GM12878 (cell line): ENCODE results near the gene KIF3A. TPM values are rescaled to one million over a fixed set of nuclear protein-coding genes. Genes with fewer than 3 reads are reported as not detected.

Source experiments
- ATAC-seq: fragments of 200-7000 bp; cut with Tn5 transposase; 3 replicates; pipeline ENCODE4 v1.9.1; 2020; ENCODE audit warnings: mild to moderate bottlenecking, moderate library complexity
- BruUV-seq: library from RNA; stranded (reverse); fragments of 400-500 nt; replicated peaks from 2 replicates; lab custom pipeline; 2021; lab: Mats Ljungman, UMichigan
- CTCF ChIA-PET: fragments of 300-600 bp; sonication (Branson Sonifier 250); formaldehyde crosslinking; extraction: SDS; loops from one replicate; lab custom pipeline; 2021; ENCODE audit warnings: inconsistent platforms; lab: Yijun Ruan, JAX
- POLR2A ChIA-PET: fragments of 350-600 bp; formaldehyde crosslinking; extraction: SDS; loops from one replicate; lab custom pipeline; 2021; ENCODE audit warnings: inconsistent platforms; lab: Charles Lee
- RAD21 ChIA-PET: fragments of 300-600 bp; sonication (Branson Sonifier 250); formaldehyde crosslinking; loops from one replicate; lab custom pipeline; 2023; ENCODE audit warnings: antibody characterized with exemption; ENCODE audit not compliant: unreplicated experiment; lab: Charles Lee
- SMC1A ChIA-PET: fragments of 300-600 bp; sonication (Branson Sonifier 250); formaldehyde crosslinking; loops from one replicate; lab custom pipeline; 2023; ENCODE audit not compliant: unreplicated experiment, uncharacterized antibody; lab: Charles Lee
- DNase-seq: peaks from one replicate; pipeline ENCODE4 v3.0.0-alpha.2; 2011; ENCODE audit warnings: low read depth, low spot score
- FAIRE-seq: peaks from 3 replicates; lab custom pipeline; 2011; peaks lifted over from hg19 to GRCh38; lab: Jason Lieb, UNC
- H2AFZ ChIP-seq: 2 replicates; pipeline ENCODE4 v1.6.0; 2011; ENCODE audit warnings: low read depth, low read length, control low read depth; ENCODE audit not compliant: control insufficient read depth
- H3K27ac ChIP-seq: 2 replicates; pipeline ENCODE4 v1.5.1; 2011; ENCODE audit warnings: control low read depth; ENCODE audit not compliant: control insufficient read depth, insufficient read depth
- H3K27me3 ChIP-seq, 2 experiments: replicated peaks in 1 of 2; 2 replicates each; pipeline versions ENCODE4 v1.6.0 to v1.6.1; 2011; ENCODE audit warnings: low read length in 1 of 2; ENCODE audit not compliant: control insufficient read depth in 2 of 2, insufficient read depth in 2 of 2
- H3K36me3 ChIP-seq, 2 experiments: 2 replicates each; pipeline ENCODE4 v1.5.1; 2011; ENCODE audit warnings: low read length in 1 of 2; ENCODE audit not compliant: control insufficient read depth in 2 of 2, insufficient read depth in 2 of 2
- H3K4me1 ChIP-seq: 2 replicates; pipeline ENCODE4 v1.6.1; 2011; ENCODE audit warnings: mild to moderate bottlenecking, low read length, moderate library complexity, mixed read lengths; ENCODE audit not compliant: control insufficient read depth, insufficient read depth
- H3K4me2 ChIP-seq: 2 replicates; pipeline ENCODE4 v1.6.0; 2011; ENCODE audit warnings: control low read depth; ENCODE audit not compliant: control insufficient read depth, insufficient read depth
- H3K4me3 ChIP-seq: fragments of 200-600 bp; sonication (generic); 2 replicates; pipeline ENCODE4 v1.5.1; 2016
- H3K79me2 ChIP-seq: 2 replicates; pipeline ENCODE4 v1.6.0; 2011; ENCODE audit warnings: low read length; ENCODE audit not compliant: control insufficient read depth, insufficient read depth
- H3K9ac ChIP-seq: 2 replicates; pipeline ENCODE4 v1.8.0; 2011; ENCODE audit warnings: low read length, control low read depth, mixed read lengths; ENCODE audit not compliant: control insufficient read depth, insufficient read depth
- H3K9me3 ChIP-seq: replicated peaks from 3 replicates; pipeline ENCODE4 v1.5.1; 2011; ENCODE audit warnings: mild to moderate bottlenecking, low read length; ENCODE audit not compliant: control insufficient read depth, insufficient read depth
- H4K20me1 ChIP-seq: 2 replicates; pipeline ENCODE4 v1.6.0; 2011; ENCODE audit not compliant: control insufficient read depth, insufficient read depth
- EGR1 ChIP-seq, 2 experiments: IDR thresholded peaks; 1 replicate in 1 of 2; 2 replicates in 1 of 2; pipeline ENCODE4 v1.6.1; 2011 to 2012; ENCODE audit warnings: low read depth in 2 of 2, low read length in 2 of 2, borderline replicate concordance in 1 of 2, mild to moderate bottlenecking in 1 of 2, moderate library complexity in 1 of 2
- JUND ChIP-seq: IDR thresholded peaks from 2 replicates; pipeline ENCODE4 v1.6.1; 2012; ENCODE audit warnings: low read depth, mild to moderate bottlenecking, low read length, improper control_type of control experiment, moderate library complexity
- KLF5 ChIP-seq: fragments of 450-650 bp; IDR thresholded peaks from 2 replicates; pipeline ENCODE4 v1.6.1; 2014; ENCODE audit warnings: mild to moderate bottlenecking; ENCODE audit not compliant: partially characterized antibody
- NBN ChIP-seq: fragments of 450-650 bp; IDR thresholded peaks from 2 replicates; pipeline ENCODE4 v1.6.1; 2016
- POLR2AphosphoS2 ChIP-seq: IDR thresholded peaks from 2 replicates; pipeline ENCODE4 v1.6.1; 2011; ENCODE audit warnings: low read depth, mild to moderate bottlenecking, low read length, improper control_type of control experiment, moderate library complexity
- SKIL ChIP-seq: fragments of 450-650 bp; IDR thresholded peaks from 2 replicates; pipeline ENCODE4 v1.6.1; 2017; ENCODE audit warnings: mild to moderate bottlenecking, low read depth, inconsistent platforms; ENCODE audit not compliant: poor library complexity, severe bottlenecking
- SMC3 ChIP-seq: IDR thresholded peaks from 2 replicates; pipeline ENCODE4 v1.6.1; 2011; ENCODE audit warnings: low read length, improper control_type of control experiment, borderline replicate concordance
- TCF3 ChIP-seq: IDR thresholded peaks from 2 replicates; pipeline ENCODE4 v1.6.1; 2012; ENCODE audit warnings: low read depth, mild to moderate bottlenecking, low read length, borderline replicate concordance; ENCODE audit not compliant: insufficient read depth
- USF1 ChIP-seq: IDR thresholded peaks from 2 replicates; pipeline ENCODE4 v1.6.1; 2011; ENCODE audit warnings: borderline replicate concordance, low read depth, mild to moderate bottlenecking, moderate library complexity, mixed read lengths, low read length; ENCODE audit not compliant: insufficient read depth; ENCODE audit errors: extremely low read length
- WGBS: methylation state at CpG from one replicate; pipeline ENCODE4 v1.1.6; 2016; ENCODE audit warnings: low lambda C conversion rate; ENCODE audit not compliant: insufficient replicate concordance, insufficient coverage; ENCODE audit errors: missing lambda C conversion rate; 5-methylcytosine and 5-hydroxymethylcytosine counted together
- in situ Hi-C: fragments of 300-500 bp; cut with MboI; formaldehyde crosslinking; loops from 9 replicates; pipeline ENCODE4 v1.14.3; 2018; ENCODE audit warnings: mixed read lengths
- intact Hi-C: fragments of 100-400 bp; cut with micrococcal nuclease; formaldehyde crosslinking; loops from one replicate; pipeline ENCODE4 v1.14.2; 2022; ENCODE audit not compliant: unreplicated experiment
- polyA plus RNA-seq, 11 experiments: library from polyadenylated mRNA; depleted of rRNA in 4 of 11; unstranded in 6 of 11; stranded (reverse) in 5 of 11; fragments of >200 nt; fragmentation: Nextera tagmentation in 4 of 11; fragmentation: Illumina TruSeq in 1 of 11; extraction: Ambion mirVana in 4 of 11; extraction: Trizol in 1 of 11; gene quantifications; 1 replicate in 1 of 11; 2 replicates in 10 of 11; pipeline versions ENCODE4 v1.2.1 to v1.2.3, GENCODE V29; 2011 to 2016; ENCODE audit warnings: inconsistent platforms in 2 of 11, missing spikeins in 2 of 11, low read depth in 1 of 11
- total RNA-seq, 4 experiments: library from RNA; depleted of rRNA in 3 of 4; stranded (reverse); fragments of >200 nt in 3 of 4; fragmentation: Illumina TruSeq in 1 of 4; extraction: Trizol in 1 of 4; gene quantifications; 2 replicates each; pipeline versions ENCODE4 v1.2.1 to v1.2.3, GENCODE V29; 2013 to 2021
- TF ChIP-seq, protein P1 (sequence below): IDR thresholded peaks from 2 replicates; pipeline ENCODE4 v1.6.1; 2012; ENCODE audit warnings: low read depth, low read length, improper control_type of control experiment
- TF ChIP-seq, protein P2 (sequence below): fragments of 450-650 bp; IDR thresholded peaks from 2 replicates; pipeline ENCODE4 v1.6.1; 2017; ENCODE audit warnings: low read depth, mild to moderate bottlenecking, moderate library complexity

Gene KIF3A
- total and polyA plus RNA-seq, 10 of the 15 experiments (the other 5 are each of a cell fraction or from before 2014, with no cell fraction given): 2.7 to 36.5 (median 10.0) TPM

- SMC1A ChIA-PET: interaction anchor here (0.6 to 7.5 kb wide), 5 partner anchors 12 to 111 kb away, joined by 3 to 88 read pairs (median 5); partner anchors contain the start of gene CCNI2
- no peaks in the 10 kb centered on the region for H3K9me3 ChIP-seq
- no peak overlapping the region; the same call in 1 of the 2 replicates for H3K4me2 ChIP-seq
- ATAC-seq (no peak), DNase-seq (no peak), FAIRE-seq (no peak)
- peaks cover 7% of the 10 kb centered on the region for H3K4me1 ChIP-seq
- CTCF ChIA-PET: interaction anchor here (0.7 to 3.5 kb wide), 4 partner anchors 11 to 33 kb away, joined by 3 to 15 read pairs (median 4); no protein-coding TSS in a partner anchor
- no peak overlapping the region for H3K9ac ChIP-seq
- TF ChIP-seq, protein P1, sequence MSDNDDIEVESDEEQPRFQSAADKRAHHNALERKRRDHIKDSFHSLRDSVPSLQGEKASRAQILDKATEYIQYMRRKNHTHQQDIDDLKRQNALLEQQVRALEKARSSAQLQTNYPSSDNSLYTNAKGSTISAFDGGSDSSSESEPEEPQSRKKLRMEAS: no peak
- TF ChIP-seq KLF5: no peak
- TF ChIP-seq SMC3: no peak
- no peak for TF ChIP-seq TCF3
- no peak for TF ChIP-seq SKIL
- no peak for TF ChIP-seq USF1
- TF ChIP-seq, protein P2, sequence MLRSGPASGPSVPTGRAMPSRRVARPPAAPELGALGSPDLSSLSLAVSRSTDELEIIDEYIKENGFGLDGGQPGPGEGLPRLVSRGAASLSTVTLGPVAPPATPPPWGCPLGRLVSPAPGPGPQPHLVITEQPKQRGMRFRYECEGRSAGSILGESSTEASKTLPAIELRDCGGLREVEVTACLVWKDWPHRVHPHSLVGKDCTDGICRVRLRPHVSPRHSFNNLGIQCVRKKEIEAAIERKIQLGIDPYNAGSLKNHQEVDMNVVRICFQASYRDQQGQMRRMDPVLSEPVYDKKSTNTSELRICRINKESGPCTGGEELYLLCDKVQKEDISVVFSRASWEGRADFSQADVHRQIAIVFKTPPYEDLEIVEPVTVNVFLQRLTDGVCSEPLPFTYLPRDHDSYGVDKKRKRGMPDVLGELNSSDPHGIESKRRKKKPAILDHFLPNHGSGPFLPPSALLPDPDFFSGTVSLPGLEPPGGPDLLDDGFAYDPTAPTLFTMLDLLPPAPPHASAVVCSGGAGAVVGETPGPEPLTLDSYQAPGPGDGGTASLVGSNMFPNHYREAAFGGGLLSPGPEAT: no peak
- TF ChIP-seq NBN: no peak
- TF ChIP-seq EGR1 (IDR thresholded peaks at IDR 0.05; ENCODE audit: borderline replicate concordance in 1 of 2, low read depth in 2 of 2, low read length in 2 of 2): no peak
- no peak for TF ChIP-seq POLR2AphosphoS2
- TF ChIP-seq JUND: no peak
- no peaks in the 10 kb centered on the region for H3K36me3 ChIP-seq
- WGBS: 94% methylated on average over 3 of the region's 3 CpGs
- intact Hi-C loops: no loop called here
- POLR2A ChIA-PET: interaction anchor here (0.7 to 7.2 kb wide), 3 partner anchors 10 to 113 kb away, joined by 3 to 56 read pairs (median 3); no protein-coding TSS in a partner anchor
- H3K27me3 ChIP-seq: no peaks in the 10 kb centered on the region
- no peak overlapping the region for H2AFZ ChIP-seq
- H3K79me2 ChIP-seq: peaks cover 9% of the 10 kb centered on the region
- in situ Hi-C loops: no loop called here
- H3K4me3 ChIP-seq: no peak overlapping the region
- H3K27ac ChIP-seq: no peak overlapping the region
- RAD21 ChIA-PET: interaction anchor here (2.0 kb wide), 2 partner anchors 20 to 45 kb away, joined by 6 to 10 read pairs; no protein-coding TSS in a partner anchor
- no TSS peak for BruUV-seq
- no peaks in the 10 kb centered on the region for H4K20me1 ChIP-seq
Observed at GRCh38 chr5:132774406-132774805, 37.1 kb upstream of the KIF3A start.
